Stimulated activated CD4-positive, alpha-beta T cell treated with anti-CD3 and anti-CD28 coated beads, Interleukin-15, amount 100 ng/mL, for 48 hours (primary cell): ENCODE results near the gene SP3.

Source experiments
- DNase-seq, 2 donors: peaks; one replicate each; pipeline ENCODE4 v3.0.0-alpha.2; 2020; ENCODE audit warnings: low read depth in 2 of 2

Gene SP3

GRCh38 chr2:173966274-173967098 is 1.3 kb upstream of the SP3 start:
- no peak for DNase-seq

- DNase-seq, result peak; percentile 76 to 83
Measured at GRCh38 chr2:173964565-173965371, 405 bp downstream of the SP3 start.

GRCh38 chr2:173963817-173964564 is 1.2 kb downstream of the SP3 start:
- DNase-seq, result peak; percentile 86 to 90

DNA sequence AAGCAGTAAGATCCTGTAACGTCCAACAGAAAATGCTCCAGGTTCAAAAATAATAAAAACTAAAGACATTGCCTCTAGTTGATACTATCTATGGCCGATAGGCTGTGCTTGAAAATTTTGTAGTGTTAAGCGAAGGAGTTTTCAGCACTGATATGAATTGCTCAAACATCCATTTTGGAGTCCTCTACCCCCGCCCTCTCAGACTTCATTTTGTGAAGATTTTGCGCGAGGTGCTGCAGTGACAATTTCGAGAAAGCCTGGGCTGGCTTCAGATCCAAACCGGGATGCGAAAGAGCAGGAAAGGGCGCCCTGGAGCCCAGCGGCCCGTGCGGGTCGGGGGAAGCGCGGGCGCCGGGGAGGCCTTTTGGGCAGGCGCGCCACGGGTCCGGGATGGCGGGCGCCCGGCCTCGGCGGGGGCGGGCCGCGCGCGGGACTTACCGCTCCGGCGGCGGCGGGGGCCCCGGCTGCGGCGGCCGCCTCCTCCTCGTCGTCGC is 1.8 kb downstream of the SP3 start:
- peak; percentile 43 to 47 for DNase-seq

GRCh38 chr2:173962583-173963110 is 2.5 kb downstream of the SP3 start:
- DNase-seq, result no peak

DNA sequence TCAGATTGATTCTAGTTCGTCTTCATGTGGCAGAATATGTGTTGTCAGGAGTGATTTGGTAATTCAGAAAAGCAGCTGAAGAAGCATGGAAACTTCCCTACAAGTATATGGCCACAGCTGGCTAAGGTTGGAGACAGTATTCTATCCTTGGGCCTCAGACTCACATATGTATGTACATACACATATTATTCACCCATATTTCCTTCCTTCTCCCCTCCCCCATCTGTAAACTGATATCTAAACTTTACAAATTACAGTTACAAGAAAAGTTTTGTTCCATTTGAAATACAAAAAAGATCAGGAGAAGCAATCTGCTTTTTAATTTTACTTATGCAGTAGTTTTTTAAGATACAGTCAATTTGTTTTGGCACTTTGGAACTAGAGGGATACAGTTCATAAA is 3.1 kb downstream of the SP3 start:
- DNase-seq, result no peak

GRCh38 chr2:173961346-173961705 is 3.8 kb downstream of the SP3 start:
- DNase-seq, result no peak

GRCh38 chr2:173959909-173960308 is 5.3 kb downstream of the SP3 start:
- no peak for DNase-seq

GRCh38 chr2:173959358-173959884 is 5.8 kb downstream of the SP3 start:
- no peak for DNase-seq

DNA sequence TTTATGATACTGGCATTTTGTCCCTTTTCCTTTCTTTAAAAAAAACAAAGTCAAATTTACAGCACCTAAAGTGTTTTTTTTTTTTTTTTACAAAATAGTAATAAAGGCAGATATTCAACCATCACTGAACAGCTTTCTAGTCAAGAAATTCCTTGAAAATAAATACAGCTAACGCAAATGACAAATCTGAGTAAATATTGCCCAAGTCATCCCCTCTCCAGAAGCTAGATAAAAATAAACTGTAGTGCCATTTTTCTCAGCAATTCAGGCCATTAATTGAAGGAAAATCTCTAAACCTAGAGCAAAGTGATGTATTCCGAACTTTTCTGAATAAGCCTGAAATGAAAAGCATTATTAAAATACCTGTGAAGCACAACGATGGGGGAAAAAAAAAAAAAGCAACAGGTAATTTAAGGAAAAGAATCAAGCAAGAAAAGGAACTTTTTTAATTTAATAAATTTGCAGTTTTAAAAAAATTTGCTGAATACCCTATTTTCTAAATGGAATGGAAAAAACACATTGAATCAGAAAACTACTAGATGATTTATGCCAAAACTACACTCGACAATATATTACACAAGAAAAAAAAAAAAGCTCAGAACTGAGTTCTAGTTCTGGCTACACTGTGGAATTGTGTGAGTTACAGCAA is 6.9 kb downstream of the SP3 start:
- DNase-seq, result no peak

- DNase-seq, result no peak
Measured at GRCh38 chr2:173957517-173957916, 7.7 kb downstream of the SP3 start.

GRCh38 chr2:173956454-173956853 is 8.7 kb downstream of the SP3 start:
- no peak for DNase-seq

DNA sequence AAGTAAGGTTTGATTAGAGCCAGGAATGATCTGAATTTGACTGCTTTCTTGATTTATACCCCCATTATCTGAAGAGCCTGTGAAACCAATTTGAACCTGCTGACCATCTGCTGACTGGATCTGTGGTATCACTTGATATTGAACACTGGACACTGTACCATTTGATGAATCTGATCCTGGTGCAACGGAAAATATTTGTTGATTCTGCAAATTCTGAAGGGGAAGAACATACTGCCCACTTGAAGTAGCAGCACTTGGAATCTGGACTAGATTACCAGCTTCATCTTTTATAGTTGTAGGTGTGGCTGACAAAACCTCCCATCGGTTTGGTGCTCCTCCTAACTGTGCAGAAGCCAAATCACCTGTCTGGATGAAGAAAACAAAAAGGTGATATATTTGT is 9.3 kb downstream of the SP3 start:
- no peak for DNase-seq

DNA sequence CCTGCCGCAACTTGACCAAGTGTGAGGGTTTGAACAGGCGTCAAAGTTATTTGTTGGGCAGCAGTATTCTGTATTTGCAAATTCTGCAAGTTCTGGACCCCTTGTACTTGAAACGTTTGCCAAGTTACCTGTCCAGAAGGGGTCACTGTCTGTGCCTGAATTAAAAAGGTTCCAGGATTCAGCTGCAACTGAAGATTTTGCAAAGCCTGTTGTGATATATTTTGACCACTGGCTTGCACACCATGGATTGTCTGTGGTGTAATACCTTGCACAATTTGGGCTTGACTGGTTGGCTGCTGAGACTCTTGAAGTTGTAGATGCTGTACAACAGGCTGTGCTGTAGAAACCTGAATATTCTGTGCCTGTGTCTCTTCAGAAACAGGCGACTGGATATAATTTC is 10.2 kb downstream of the SP3 start:
- DNase-seq, result no peak

DNA sequence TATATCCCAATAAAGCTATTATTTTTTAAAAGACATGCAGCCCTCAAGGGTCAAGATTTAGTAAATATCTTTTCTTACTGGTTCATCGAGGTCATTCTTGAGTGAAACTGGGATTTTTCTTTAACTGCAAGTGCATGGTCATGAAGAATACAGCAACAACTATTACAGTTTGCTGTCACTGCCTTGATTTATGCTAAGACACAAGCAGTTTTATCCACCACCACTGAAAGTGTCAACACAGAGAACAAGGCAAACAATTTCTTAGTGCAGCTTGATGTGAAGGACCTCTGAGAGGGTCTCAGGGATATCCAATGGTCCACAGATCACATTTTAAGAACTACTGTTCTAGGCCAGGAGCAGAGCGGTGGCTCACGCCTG is 12.1 kb downstream of the SP3 start:
- no peak for DNase-seq

- DNase-seq, result no peak
Measured at GRCh38 chr2:173952267-173953046, 12.7 kb downstream of the SP3 start.

DNA sequence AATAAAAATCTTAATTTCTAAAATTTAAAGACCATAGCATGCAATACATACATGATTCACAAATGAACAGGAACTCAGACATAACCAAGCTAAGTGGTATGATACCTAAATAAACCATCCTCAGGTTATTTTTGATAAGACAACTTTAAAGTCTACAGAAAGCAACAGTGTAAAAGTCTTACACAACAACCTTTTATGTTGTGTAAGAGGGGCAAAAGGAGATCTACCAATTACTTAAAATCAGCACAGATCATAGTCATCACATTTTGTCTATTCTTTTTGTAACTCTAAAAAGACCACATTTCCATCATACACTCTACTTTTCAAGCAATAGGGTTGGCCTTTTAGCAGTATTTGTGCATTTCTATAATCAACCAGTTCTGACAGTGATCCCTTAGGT is 16.3 kb downstream of the SP3 start:
- DNase-seq, result no peak

DNA sequence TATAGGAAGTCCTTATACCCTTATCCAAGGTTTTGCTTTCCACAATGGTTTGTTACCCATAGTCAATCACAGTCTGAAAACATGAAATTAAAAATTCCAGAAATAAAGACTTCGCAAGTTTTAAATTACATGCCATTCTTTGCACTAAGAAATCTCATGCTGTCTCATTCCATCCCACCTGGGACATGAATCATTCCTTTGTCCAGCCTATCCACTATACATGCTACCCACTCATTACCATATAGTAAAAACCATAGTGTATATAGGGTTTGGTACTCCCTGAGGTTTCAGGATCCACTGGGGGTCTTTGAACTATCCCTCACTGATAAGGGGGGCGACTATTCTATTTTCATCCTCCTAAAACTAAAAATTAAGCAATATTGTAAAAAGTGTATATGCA is 17.0 kb downstream of the SP3 start:
- no peak for DNase-seq

DNA sequence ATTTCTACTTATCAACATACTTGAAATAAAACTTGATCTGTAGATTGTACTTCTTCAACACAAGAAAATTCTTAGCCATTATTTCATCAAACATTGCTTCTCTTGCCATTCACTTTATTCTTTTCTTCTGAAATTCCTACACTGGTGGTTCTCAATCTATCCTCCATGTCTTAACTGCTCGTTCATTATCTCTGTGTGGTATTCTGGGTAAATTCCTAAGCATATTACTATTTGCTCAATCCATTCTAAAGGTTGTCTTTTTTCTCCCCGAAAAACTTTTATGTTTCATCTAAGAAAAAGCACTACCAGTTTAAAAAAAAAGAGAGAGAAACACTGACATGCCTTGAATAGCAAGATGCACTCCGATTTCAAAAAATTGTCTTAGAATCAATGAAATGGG is 18.0 kb downstream of the SP3 start:
- no peak for DNase-seq

GRCh38 chr2:173943738-173944137 is 21.4 kb downstream of the SP3 start:
- DNase-seq, result no peak
